ENCODE results near the gene MRM2.

Gene MRM2

GRCh38 chr7:2217206-2217605 is 24.8 kb downstream of the MRM2 start:
- Histone ChIP-seq H3K4me1 (ENCODE audit: control insufficient read depth, insufficient read depth, low read length) (no peaks in the 10 kb centered on the region), H3K27ac (ENCODE audit: extremely low read depth, low read depth, low read length) (no peak overlapping the region), H3K36me3 (ENCODE audit: control insufficient read depth in 2 of 2, insufficient read depth in 1 of 2, low read length in 2 of 2) (peaks cover 4 to 81% of the 10 kb centered on the region in 2 experiments; a peak in 2 of 3 replicates), H3K9me3 (ENCODE audit: control insufficient read depth, insufficient read depth, low read depth, low read length) (no peaks in the 10 kb centered on the region), H3K4me3 (ENCODE audit: low read depth, low read length) (no peak overlapping the region)
- CTCF ChIA-PET, result interaction anchor here (0.6 kb wide), 2 partner anchors 266 to 738 kb away, joined by 3 read pairs; no protein-coding TSS in a partner anchor
- POLR2A ChIA-PET, result no interaction called here
- TF ChIP-seq ZNF138 (tag by site-specific recombination; IDR thresholded peaks at IDR 0.05; ENCODE audit: borderline replicate concordance) (no peak), ZNF221 (tag by site-specific recombination; IDR thresholded peaks at IDR 0.05; ENCODE audit: borderline replicate concordance) (no peak), ZNF394 (tag by site-specific recombination; IDR thresholded peaks at IDR 0.05; ENCODE audit: borderline replicate concordance) (no peak), PRDM6 (tag by site-specific recombination; IDR thresholded peaks at IDR 0.05) (no peak), ZNF157 (tag by site-specific recombination; IDR thresholded peaks at IDR 0.05) (no peak), ZNF311 (tag by site-specific recombination; IDR thresholded peaks at IDR 0.05; ENCODE audit: borderline replicate concordance) (no peak), ZIC2 (tag by site-specific recombination; IDR thresholded peaks at IDR 0.05) (no peak), ZFP37 (tag by site-specific recombination; IDR thresholded peaks at IDR 0.05) (no peak), ZNF660 (tag by site-specific recombination; IDR thresholded peaks at IDR 0.05) (no peak), ZNF558 (tag by site-specific recombination; IDR thresholded peaks at IDR 0.05) (no peak), ZNF621 (tag by site-specific recombination; IDR thresholded peaks at IDR 0.05) (no peak), ZNF654 (tag by site-specific recombination; IDR thresholded peaks at IDR 0.05; ENCODE audit: low read depth) (no peak), SCRT2 (tag by site-specific recombination; IDR thresholded peaks at IDR 0.05) (no peak), AEBP2 (tag by site-specific recombination; IDR thresholded peaks at IDR 0.05; ENCODE audit: borderline replicate concordance) (no peak), ZNF426 (tag by site-specific recombination; IDR thresholded peaks at IDR 0.05) (no peak), ZNF610 (tag by site-specific recombination; IDR thresholded peaks at IDR 0.05; ENCODE audit: borderline replicate concordance) (no peak), ZXDB (tag by site-specific recombination; IDR thresholded peaks at IDR 0.05) (no peak)
- TF ChIP-seq, protein P1, sequence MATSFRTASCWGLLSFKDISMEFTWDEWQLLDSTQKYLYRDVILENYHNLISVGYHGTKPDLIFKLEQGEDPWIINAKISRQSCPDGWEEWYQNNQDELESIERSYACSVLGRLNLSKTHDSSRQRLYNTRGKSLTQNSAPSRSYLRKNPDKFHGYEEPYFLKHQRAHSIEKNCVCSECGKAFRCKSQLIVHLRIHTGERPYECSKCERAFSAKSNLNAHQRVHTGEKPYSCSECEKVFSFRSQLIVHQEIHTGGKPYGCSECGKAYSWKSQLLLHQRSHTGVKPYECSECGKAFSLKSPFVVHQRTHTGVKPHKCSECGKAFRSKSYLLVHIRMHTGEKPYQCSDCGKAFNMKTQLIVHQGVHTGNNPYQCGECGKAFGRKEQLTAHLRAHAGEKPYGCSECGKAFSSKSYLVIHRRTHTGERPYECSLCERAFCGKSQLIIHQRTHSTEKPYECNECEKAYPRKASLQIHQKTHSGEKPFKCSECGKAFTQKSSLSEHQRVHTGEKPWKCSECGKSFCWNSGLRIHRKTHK (tag by site-specific recombination; IDR thresholded peaks at IDR 0.05), result no peak

DNA sequence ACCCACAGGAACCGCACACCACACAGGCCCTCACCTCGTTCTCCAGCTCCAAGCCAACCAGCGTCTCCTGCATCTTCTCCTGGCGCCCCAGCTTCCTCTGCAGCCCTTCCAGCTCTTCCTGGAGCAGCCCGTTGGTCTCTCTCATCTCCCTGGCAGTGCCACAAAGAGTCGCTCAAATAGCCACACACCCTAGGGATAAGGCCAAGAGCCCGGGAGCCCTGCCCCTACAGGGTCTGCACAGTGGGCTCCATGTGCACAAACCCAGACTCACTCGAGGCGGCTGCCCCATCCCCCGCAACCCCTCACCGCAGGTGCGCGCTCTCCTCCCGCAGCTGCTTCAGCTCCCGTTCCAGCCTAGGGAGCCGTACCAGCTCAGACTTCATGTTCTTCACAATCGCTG is 26.2 kb downstream of the MRM2 start:
- H3K9me3 ChIP-seq (ENCODE audit: control insufficient read depth, insufficient read depth, low read depth, low read length), result no peaks in the 10 kb centered on the region
- H3K4me1 ChIP-seq (ENCODE audit: control insufficient read depth, insufficient read depth, low read length), result no peaks in the 10 kb centered on the region
- POLR2A ChIA-PET, result no interaction called here
- CTCF ChIA-PET, result no interaction called here
- H3K4me3 ChIP-seq (ENCODE audit: low read depth, low read length), result no peak overlapping the region
- no peak overlapping the region for H3K27ac ChIP-seq (ENCODE audit: extremely low read depth, low read depth, low read length)
- H3K36me3 ChIP-seq (ENCODE audit: control insufficient read depth in 2 of 2, insufficient read depth in 1 of 2, low read length in 2 of 2), result peaks cover 0 to 84% of the 10 kb centered on the region in 2 experiments; a peak in 2 of 3 replicates
- TF ChIP-seq, protein P2, sequence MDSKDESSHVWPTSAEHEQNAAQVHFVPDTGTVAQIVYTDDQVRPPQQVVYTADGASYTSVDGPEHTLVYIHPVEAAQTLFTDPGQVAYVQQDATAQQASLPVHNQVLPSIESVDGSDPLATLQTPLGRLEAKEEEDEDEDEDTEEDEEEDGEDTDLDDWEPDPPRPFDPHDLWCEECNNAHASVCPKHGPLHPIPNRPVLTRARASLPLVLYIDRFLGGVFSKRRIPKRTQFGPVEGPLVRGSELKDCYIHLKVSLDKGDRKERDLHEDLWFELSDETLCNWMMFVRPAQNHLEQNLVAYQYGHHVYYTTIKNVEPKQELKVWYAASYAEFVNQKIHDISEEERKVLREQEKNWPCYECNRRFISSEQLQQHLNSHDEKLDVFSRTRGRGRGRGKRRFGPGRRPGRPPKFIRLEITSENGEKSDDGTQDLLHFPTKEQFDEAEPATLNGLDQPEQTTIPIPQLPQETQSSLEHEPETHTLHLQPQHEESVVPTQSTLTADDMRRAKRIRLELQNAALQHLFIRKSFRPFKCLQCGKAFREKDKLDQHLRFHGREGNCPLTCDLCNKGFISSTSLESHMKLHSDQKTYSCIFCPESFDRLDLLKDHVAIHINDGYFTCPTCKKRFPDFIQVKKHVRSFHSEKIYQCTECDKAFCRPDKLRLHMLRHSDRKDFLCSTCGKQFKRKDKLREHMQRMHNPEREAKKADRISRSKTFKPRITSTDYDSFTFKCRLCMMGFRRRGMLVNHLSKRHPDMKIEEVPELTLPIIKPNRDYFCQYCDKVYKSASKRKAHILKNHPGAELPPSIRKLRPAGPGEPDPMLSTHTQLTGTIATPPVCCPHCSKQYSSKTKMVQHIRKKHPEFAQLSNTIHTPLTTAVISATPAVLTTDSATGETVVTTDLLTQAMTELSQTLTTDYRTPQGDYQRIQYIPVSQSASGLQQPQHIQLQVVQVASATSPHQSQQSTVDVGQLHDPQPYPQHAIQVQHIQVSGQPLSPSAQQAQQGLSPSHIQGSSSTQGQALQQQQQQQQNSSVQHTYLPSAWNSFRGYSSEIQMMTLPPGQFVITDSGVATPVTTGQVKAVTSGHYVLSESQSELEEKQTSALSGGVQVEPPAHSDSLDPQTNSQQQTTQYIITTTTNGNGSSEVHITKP (tag by site-specific recombination; IDR thresholded peaks at IDR 0.05), result no peak
- TF ChIP-seq ZNF175 (tag by site-specific recombination; IDR thresholded peaks at IDR 0.05), result no peak
- TF ChIP-seq, protein P3, sequence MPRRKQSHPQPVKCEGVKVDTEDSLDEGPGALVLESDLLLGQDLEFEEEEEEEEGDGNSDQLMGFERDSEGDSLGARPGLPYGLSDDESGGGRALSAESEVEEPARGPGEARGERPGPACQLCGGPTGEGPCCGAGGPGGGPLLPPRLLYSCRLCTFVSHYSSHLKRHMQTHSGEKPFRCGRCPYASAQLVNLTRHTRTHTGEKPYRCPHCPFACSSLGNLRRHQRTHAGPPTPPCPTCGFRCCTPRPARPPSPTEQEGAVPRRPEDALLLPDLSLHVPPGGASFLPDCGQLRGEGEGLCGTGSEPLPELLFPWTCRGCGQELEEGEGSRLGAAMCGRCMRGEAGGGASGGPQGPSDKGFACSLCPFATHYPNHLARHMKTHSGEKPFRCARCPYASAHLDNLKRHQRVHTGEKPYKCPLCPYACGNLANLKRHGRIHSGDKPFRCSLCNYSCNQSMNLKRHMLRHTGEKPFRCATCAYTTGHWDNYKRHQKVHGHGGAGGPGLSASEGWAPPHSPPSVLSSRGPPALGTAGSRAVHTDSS (tag by site-specific recombination; IDR thresholded peaks at IDR 0.05), result no peak
- TF ChIP-seq HOXA7 (CRISPR knock-in tag; IDR thresholded peaks at IDR 0.05; ENCODE audit: borderline replicate concordance), result no peak
- TF ChIP-seq ZNF664 (tag by site-specific recombination; IDR thresholded peaks at IDR 0.05), result no peak
- TF ChIP-seq ZNF324 (tag by site-specific recombination; IDR thresholded peaks at IDR 0.05), result no peak
- no peak for TF ChIP-seq ZNF138 (tag by site-specific recombination; IDR thresholded peaks at IDR 0.05; ENCODE audit: borderline replicate concordance)
- no peak for TF ChIP-seq ZNF221 (tag by site-specific recombination; IDR thresholded peaks at IDR 0.05; ENCODE audit: borderline replicate concordance)
- TF ChIP-seq GLIS1 (tag by site-specific recombination; IDR thresholded peaks at IDR 0.05), result no peak
- TF ChIP-seq ZNF133 (tag by site-specific recombination; IDR thresholded peaks at IDR 0.05), result no peak
- no peak for TF ChIP-seq ZNF248 (tag by site-specific recombination; IDR thresholded peaks at IDR 0.05)
